PC-9 (cell line): Measurements from ENCODE around the gene SATL1. TPM values are rescaled to one million over a fixed set of nuclear protein-coding genes. Genes with fewer than 3 reads are reported as not detected.

Source experiments
- BruUV-seq: library from RNA; stranded (reverse); fragments of 400-500 nt; replicated peaks from 2 replicates; lab custom pipeline; 2021; lab: Mats Ljungman, UMichigan
- CTCF ChIA-PET: fragments of 300-600 bp; sonication (Branson Sonifier 250); formaldehyde crosslinking; loops from one replicate; lab custom pipeline; 2022; ENCODE audit warnings: antibody characterized with exemption; lab: Charles Lee
- POLR2A ChIA-PET: fragments of 300-600 bp; sonication (Branson Sonifier 250); formaldehyde crosslinking; loops from one replicate; lab custom pipeline; 2022; ENCODE audit warnings: antibody characterized with exemption; ENCODE audit not compliant: unreplicated experiment; lab: Charles Lee
- DNase-seq, 2 experiments: peaks; one replicate each; pipeline versions ENCODE4 v3.0.0 to v3.0.0-alpha.2; 2015 to 2022; ENCODE audit warnings: mixed read lengths in 1 of 2
- H2AFZ ChIP-seq: fragments of 200-600 bp; sonication (generic); 2 replicates; pipeline ENCODE4 v1.8.1; 2017; ENCODE audit warnings: antibody characterized with exemption
- H3F3A ChIP-seq: fragments of 200-600 bp; sonication (generic); 2 replicates; pipeline ENCODE4 v1.8.1; 2017; ENCODE audit warnings: antibody characterized with exemption, mild to moderate bottlenecking, low read depth; ENCODE audit not compliant: insufficient read depth
- H3K27ac ChIP-seq: fragments of 200-600 bp; sonication (generic); 2 replicates; pipeline ENCODE4 v1.6.1; 2016; ENCODE audit warnings: mixed run types
- H3K27me3 ChIP-seq: fragments of 200-600 bp; sonication (generic); 2 replicates; pipeline ENCODE4 v1.6.1; 2016; ENCODE audit warnings: low read depth, mixed run types; ENCODE audit not compliant: insufficient read depth
- H3K36me3 ChIP-seq: fragments of 200-600 bp; sonication (generic); 2 replicates; pipeline ENCODE4 v1.6.1; 2016; ENCODE audit warnings: low read depth, mixed run types
- H3K4me1 ChIP-seq: fragments of 200-600 bp; sonication (generic); replicated peaks from 2 replicates; pipeline ENCODE4 v1.6.1; 2016; ENCODE audit warnings: mixed run types; ENCODE audit not compliant: insufficient read depth
- H3K4me2 ChIP-seq: fragments of 200-600 bp; sonication (generic); 2 replicates; pipeline ENCODE4 v1.6.1; 2017; ENCODE audit warnings: mixed run types
- H3K4me3 ChIP-seq: fragments of 200-600 bp; sonication (generic); 2 replicates; pipeline ENCODE4 v1.6.1; 2016; ENCODE audit warnings: mixed run types
- H3K79me2 ChIP-seq: fragments of 200-600 bp; sonication (generic); 2 replicates; pipeline ENCODE4 v1.6.1; 2017; ENCODE audit warnings: low read depth, mixed run types
- H3K9me2 ChIP-seq: fragments of 200-600 bp; sonication (generic); 2 replicates; pipeline ENCODE4 v1.8.1; 2017; ENCODE audit warnings: mild to moderate bottlenecking; ENCODE audit not compliant: insufficient read depth
- H3K9me3 ChIP-seq: fragments of 200-600 bp; sonication (generic); 2 replicates; pipeline ENCODE4 v1.8.1; 2016; ENCODE audit warnings: low read depth; ENCODE audit not compliant: insufficient read depth
- H4K20me1 ChIP-seq: fragments of 200-600 bp; sonication (generic); 2 replicates; pipeline ENCODE4 v1.8.1; 2017; ENCODE audit not compliant: insufficient read depth
- EZH2 ChIP-seq: fragments of 200-600 bp; sonication (generic); IDR thresholded peaks from 2 replicates; pipeline ENCODE4 v1.8.0; 2017; ENCODE audit warnings: antibody characterized with exemption, low read depth
- intact Hi-C: fragments of 100-400 bp; cut with micrococcal nuclease; formaldehyde crosslinking; loops from one replicate; pipeline ENCODE4 v1.10.0; 2022; ENCODE audit not compliant: unreplicated experiment
- total RNA-seq: library from RNA; stranded (reverse); gene quantifications from 2 replicates; pipeline ENCODE4 v1.2.3, GENCODE V29; 2021
- TF ChIP-seq, protein P1 (sequence below): fragments of 200-600 bp; sonication (generic); conservative IDR thresholded peaks from 2 replicates; pipeline ENCODE4 v1.6.1; 2017; ENCODE audit warnings: mixed run types, antibody characterized with exemption, mild to moderate bottlenecking, moderate library complexity

SATL1 gene
- total RNA-seq, 1 experiment from 2014 or later = not detected

DNA sequence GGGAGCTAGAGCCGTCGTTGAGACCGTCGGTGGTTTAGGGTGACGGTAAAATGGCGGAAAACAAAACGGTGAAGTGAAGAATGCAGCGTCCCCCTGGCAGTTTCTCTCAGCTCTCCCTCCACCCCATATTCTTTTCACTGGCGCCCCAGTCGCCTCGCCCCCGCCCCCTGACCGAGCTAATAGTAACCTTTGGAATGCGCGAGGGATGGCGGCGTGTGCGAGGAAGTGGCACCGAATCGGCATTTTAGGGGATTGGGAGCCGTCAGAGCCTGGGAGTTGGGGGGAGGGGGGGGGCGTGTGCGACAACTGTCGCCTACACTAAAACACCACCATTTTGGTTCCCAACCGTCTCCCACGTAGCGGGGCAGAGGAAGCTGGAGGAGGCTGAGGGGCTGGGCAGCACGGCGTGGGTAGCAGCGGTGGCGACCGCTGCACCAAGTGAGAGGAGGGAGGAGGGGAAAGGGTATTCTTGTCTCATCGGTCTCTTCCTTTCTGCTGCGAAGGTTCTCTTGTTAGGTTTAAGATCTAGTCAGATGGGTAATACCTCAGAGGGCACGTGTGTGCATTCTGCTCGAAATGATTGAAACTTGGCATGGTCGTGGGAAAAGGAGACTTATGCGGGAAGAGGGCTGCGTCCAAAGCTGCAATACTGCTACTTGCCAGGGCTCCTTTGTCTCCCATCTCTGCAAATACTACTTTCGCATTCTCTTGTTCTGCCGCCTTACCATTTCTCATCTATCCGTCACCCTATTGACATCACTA, 1.1 kb upstream of the SATL1 start:
- H3K36me3 ChIP-seq = no peaks in the 10 kb centered on the region
- no TSS peak for BruUV-seq
- H3K9me2 ChIP-seq = no peaks in the 10 kb centered on the region
- no peak overlapping the region for H3K4me2 ChIP-seq
- no peak overlapping the region for H2AFZ ChIP-seq
- H3F3A ChIP-seq = no peaks in the 10 kb centered on the region
- POLR2A ChIA-PET = no interaction called here
- no peaks in the 10 kb centered on the region for H3K79me2 ChIP-seq
- no peaks in the 10 kb centered on the region for H4K20me1 ChIP-seq
- H3K4me3 ChIP-seq = no peak overlapping the region
- H3K9me3 ChIP-seq = no peaks in the 10 kb centered on the region
- intact Hi-C loops = no loop called here
- no peak for DNase-seq
- no peak for TF ChIP-seq EZH2
- TF ChIP-seq, protein P1, sequence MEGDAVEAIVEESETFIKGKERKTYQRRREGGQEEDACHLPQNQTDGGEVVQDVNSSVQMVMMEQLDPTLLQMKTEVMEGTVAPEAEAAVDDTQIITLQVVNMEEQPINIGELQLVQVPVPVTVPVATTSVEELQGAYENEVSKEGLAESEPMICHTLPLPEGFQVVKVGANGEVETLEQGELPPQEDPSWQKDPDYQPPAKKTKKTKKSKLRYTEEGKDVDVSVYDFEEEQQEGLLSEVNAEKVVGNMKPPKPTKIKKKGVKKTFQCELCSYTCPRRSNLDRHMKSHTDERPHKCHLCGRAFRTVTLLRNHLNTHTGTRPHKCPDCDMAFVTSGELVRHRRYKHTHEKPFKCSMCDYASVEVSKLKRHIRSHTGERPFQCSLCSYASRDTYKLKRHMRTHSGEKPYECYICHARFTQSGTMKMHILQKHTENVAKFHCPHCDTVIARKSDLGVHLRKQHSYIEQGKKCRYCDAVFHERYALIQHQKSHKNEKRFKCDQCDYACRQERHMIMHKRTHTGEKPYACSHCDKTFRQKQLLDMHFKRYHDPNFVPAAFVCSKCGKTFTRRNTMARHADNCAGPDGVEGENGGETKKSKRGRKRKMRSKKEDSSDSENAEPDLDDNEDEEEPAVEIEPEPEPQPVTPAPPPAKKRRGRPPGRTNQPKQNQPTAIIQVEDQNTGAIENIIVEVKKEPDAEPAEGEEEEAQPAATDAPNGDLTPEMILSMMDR = no peak
- no peaks in the 10 kb centered on the region for H3K4me1 ChIP-seq
- no peaks in the 10 kb centered on the region for H3K27me3 ChIP-seq
- H3K27ac ChIP-seq = no peak overlapping the region
- CTCF ChIA-PET = no interaction called here

- Histone ChIP-seq H3K4me1 (no peaks in the 10 kb centered on the region), H3K9me2 (no peaks in the 10 kb centered on the region), H3K27ac (no peak overlapping the region), H3K79me2 (no peaks in the 10 kb centered on the region), H3K4me3 (no peak overlapping the region), H2AFZ (no peak overlapping the region), H4K20me1 (no peaks in the 10 kb centered on the region), H3K27me3 (no peaks in the 10 kb centered on the region), H3F3A (no peaks in the 10 kb centered on the region), H3K36me3 (no peaks in the 10 kb centered on the region), H3K9me3 (no peaks in the 10 kb centered on the region), H3K4me2 (no peak overlapping the region)
- BruUV-seq = no TSS peak
- intact Hi-C loops = no loop called here
- no peak for DNase-seq
- TF ChIP-seq, protein P1 = no peak
- TF ChIP-seq EZH2 = no peak
- ChIA-PET CTCF (no interaction called here), POLR2A (no interaction called here)
These were observed 424 bp downstream of the SATL1 start for GRCh38 chrX:85243155-85243554.

DNA sequence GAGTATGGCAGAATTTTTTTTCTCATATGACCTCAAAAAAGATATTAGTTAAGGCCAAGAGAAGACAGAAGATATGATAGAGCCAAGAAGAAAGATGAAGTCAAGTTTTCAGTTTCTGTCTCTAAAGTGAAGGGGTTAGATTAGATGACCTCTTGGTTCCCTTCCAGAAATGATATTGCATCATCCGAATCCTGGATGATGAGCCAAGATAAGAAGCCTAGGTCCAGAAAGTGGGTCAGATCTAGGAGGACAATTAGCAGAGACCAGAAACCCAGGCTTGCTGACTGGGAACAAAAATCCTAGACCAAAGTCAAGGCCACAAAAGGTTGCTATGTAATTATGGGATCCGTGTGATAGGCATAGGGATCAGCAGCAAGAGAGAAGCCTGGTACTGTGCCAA, 20.2 kb downstream of the SATL1 start:
- DNase-seq = no peak
- CTCF ChIA-PET = no interaction called here

More for the DNA sequence above, 20.2 kb downstream of the SATL1 start:
- H2AFZ ChIP-seq = no peak overlapping the region
- no peak overlapping the region for H3K4me3 ChIP-seq
- BruUV-seq = no TSS peak
- POLR2A ChIA-PET = no interaction called here
- no peaks in the 10 kb centered on the region for H4K20me1 ChIP-seq
- H3K4me2 ChIP-seq = no peak overlapping the region
- H3K27me3 ChIP-seq = no peaks in the 10 kb centered on the region
- H3K4me1 ChIP-seq = no peaks in the 10 kb centered on the region
- intact Hi-C loops = no loop called here
- no peaks in the 10 kb centered on the region for H3K9me3 ChIP-seq
- no peaks in the 10 kb centered on the region for H3K9me2 ChIP-seq
- H3K27ac ChIP-seq = no peak overlapping the region
- no peaks in the 10 kb centered on the region for H3F3A ChIP-seq
- H3K79me2 ChIP-seq = no peaks in the 10 kb centered on the region
- TF ChIP-seq EZH2 = no peak
- TF ChIP-seq, protein P1 = no peak
- no peaks in the 10 kb centered on the region for H3K36me3 ChIP-seq
